HG02981 (cell line): ENCODE results near the gene CAPS.
"Not testable (repeated sequence)": the region's sequence is repeated elsewhere in the genome, so short reads cannot be mapped to it uniquely, and the experiment has no call there.

Source experiments
- ATAC-seq: cut with Tn5 transposase; IDR thresholded peaks from one replicate; pipeline ENCODE4 v1.9.1; 2021; ENCODE audit warnings: mild to moderate bottlenecking, moderate library complexity; ENCODE audit not compliant: unreplicated experiment

The CAPS gene

GRCh38 chr19:5913739-5914357, at the start of gene CAPS:
Gene CAPS, plus strand, starts transcription at chr19:5914254. Its CDS starts 153 bp downstream, at chr19:5914407.
- ATAC-seq: no peak

- no peak for ATAC-seq
These were observed 49.1 kb upstream of the CAPS start for GRCh38 chr19:5864725-5865486.

- no peak for ATAC-seq
These were observed 48.3 kb upstream of the CAPS start for GRCh38 chr19:5865772-5866171.

GRCh38 chr19:5867201-5868136, 46.6 kb upstream of the CAPS start:
- ATAC-seq: no peak

GRCh38 chr19:5870986-5871394, 43.1 kb upstream of the CAPS start:
- ATAC-seq: no peak

- no peak for ATAC-seq
These were observed 40.3 kb upstream of the CAPS start for GRCh38 chr19:5873617-5874199.

GRCh38 chr19:5874496-5874895, 39.6 kb upstream of the CAPS start:
- ATAC-seq: not testable (repeated sequence)

GRCh38 chr19:5877427-5877826, 36.6 kb upstream of the CAPS start:
- ATAC-seq: no peak

GRCh38 chr19:5877882-5878281, 36.2 kb upstream of the CAPS start:
- ATAC-seq: no peak

GRCh38 chr19:5880196-5880595, 33.9 kb upstream of the CAPS start:
- ATAC-seq: no peak

GRCh38 chr19:5880604-5881078, 33.4 kb upstream of the CAPS start:
- no peak for ATAC-seq

- ATAC-seq: no peak
These were observed 32.3 kb upstream of the CAPS start for GRCh38 chr19:5881543-5882299.

GRCh38 chr19:5882421-5882968, 31.6 kb upstream of the CAPS start:
- ATAC-seq: no peak

GRCh38 chr19:5883157-5883873, 30.7 kb upstream of the CAPS start:
- not testable (repeated sequence) for ATAC-seq

- ATAC-seq: not testable (repeated sequence)
These were observed 29.8 kb upstream of the CAPS start for GRCh38 chr19:5884065-5884811.

GRCh38 chr19:5889288-5889971, 24.6 kb upstream of the CAPS start:
- no peak for ATAC-seq

GRCh38 chr19:5890099-5890498, 24.0 kb upstream of the CAPS start:
- no peak for ATAC-seq

GRCh38 chr19:5891572-5891937, 22.5 kb upstream of the CAPS start:
- no peak for ATAC-seq
